GM18526 (cell line): Measurements from ENCODE around the gene CDH23.

Source experiments
- POLR2A ChIP-seq: IDR thresholded peaks from 3 replicates; pipeline ENCODE4 v1.6.1; 2011; ENCODE audit not compliant: insufficient read length; ENCODE audit errors: extremely low read depth

Gene CDH23

GRCh38 chr10:71562181-71562580 lies 165.5 kb downstream of the CDH23 start:
- no peak for TF ChIP-seq POLR2A

GRCh38 chr10:71562904-71563303 lies 166.2 kb downstream of the CDH23 start:
- no peak for TF ChIP-seq POLR2A

GRCh38 chr10:71564194-71564820 lies 167.6 kb downstream of the CDH23 start:
- no peak for TF ChIP-seq POLR2A

- TF ChIP-seq POLR2A, result no peak
Measured at GRCh38 chr10:71565284-71566000, 168.7 kb downstream of the CDH23 start.

GRCh38 chr10:71567006-71567405 lies 170.3 kb downstream of the CDH23 start:
- TF ChIP-seq POLR2A, result no peak

GRCh38 chr10:71568896-71569492 lies 172.3 kb downstream of the CDH23 start:
- no peak for TF ChIP-seq POLR2A

GRCh38 chr10:71569775-71570588 lies 173.3 kb downstream of the CDH23 start:
- TF ChIP-seq POLR2A, result no peak

GRCh38 chr10:71571460-71572175 lies 174.9 kb downstream of the CDH23 start:
- TF ChIP-seq POLR2A, result no peak

- no peak for TF ChIP-seq POLR2A
Measured at GRCh38 chr10:71572962-71573361, 176.2 kb downstream of the CDH23 start.

- no peak for TF ChIP-seq POLR2A
Measured at GRCh38 chr10:71573562-71574518, 177.1 kb downstream of the CDH23 start.

GRCh38 chr10:71575451-71575850 lies 178.7 kb downstream of the CDH23 start:
- no peak for TF ChIP-seq POLR2A

GRCh38 chr10:71575934-71576801 lies 179.4 kb downstream of the CDH23 start:
- TF ChIP-seq POLR2A, result no peak

GRCh38 chr10:71576842-71577241 lies 180.1 kb downstream of the CDH23 start:
- TF ChIP-seq POLR2A, result no peak

- TF ChIP-seq POLR2A, result no peak
Measured at GRCh38 chr10:71577345-71577744, 180.6 kb downstream of the CDH23 start.
